Left renal pelvis (tissue), 4 donors: Measurements from ENCODE around the gene TMC4. TPM values are rescaled to one million over a fixed set of nuclear protein-coding genes. Genes with fewer than 3 reads are reported as not detected.
"Not testable (repeated sequence)": the region's sequence is repeated elsewhere in the genome, so short reads cannot be mapped to it uniquely, and the experiment has no call there.

Experiments
- DNase-seq, 4 donors: peaks; one replicate each; pipeline ENCODE4 v3.0.0-alpha.2; 2013; ENCODE audit warnings: low read depth in 4 of 4, low spot score in 3 of 4
- polyA plus RNA-seq, 4 donors: library from polyadenylated mRNA; unstranded; fragments of 120-200 nt; gene quantifications; one replicate each; pipeline ENCODE4 v1.2.1, GENCODE V29; 2013; ENCODE audit not compliant: insufficient read length in 4 of 4

TMC4 gene
- polyA plus RNA-seq, 4 donors, result 3.8 to 50.3 (median 32.4) TPM

DNA sequence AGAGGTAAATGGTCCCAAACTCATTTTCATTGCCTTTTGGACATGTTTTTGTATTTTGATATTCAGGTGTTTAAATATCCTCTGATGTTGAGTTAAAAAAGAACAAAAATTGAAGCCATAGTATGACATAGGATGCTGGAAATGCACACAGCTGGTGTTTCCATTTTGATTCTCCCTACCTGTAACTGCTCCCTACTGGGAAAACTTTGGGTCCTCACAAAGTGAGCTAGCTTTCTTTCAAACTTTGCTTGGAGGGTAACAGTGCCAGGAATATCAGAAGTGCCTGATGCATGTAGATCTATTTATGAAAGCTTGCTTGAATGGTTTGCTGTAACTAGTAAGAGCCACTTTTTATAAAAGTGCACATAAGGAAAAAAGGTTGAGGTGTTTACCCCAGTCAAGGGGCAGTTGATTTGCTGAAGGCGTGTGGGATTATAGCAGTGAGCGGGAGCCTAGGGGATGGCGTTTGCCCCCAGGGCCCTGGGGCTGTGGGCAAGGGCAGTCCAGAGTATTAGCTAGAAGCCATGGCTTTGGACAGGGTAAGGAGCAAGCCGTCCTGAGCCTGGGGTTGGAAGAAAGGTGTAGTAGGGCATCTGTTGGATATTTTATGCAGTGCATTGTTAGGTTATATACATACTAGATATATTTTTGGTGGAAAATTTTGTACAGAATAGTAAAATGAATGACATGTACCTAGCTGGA lies 32.0 kb upstream of the TMC4 start:
- DNase-seq, result no peak

DNA sequence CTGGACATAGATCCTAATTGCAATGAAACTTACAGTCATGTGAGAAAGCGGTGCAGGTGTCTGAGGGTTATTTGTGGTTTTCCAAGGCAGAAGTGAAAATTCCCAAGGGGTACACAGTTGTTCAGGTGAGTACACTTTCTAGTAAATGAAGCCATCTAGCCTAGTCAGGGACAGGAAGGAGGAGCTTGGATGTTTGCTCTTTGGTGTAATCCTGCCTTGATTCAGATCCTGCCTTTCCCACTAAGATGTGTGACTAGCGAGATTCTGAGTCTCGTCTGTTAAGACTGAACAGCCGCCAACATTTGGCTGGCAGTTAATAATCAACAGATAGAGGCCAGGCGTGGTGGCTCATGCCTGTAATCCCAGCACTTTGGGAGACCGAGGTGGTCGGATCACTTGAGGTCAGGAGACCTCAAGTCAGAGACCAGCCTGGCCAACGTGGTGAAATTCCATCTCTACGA lies 30.2 kb upstream of the TMC4 start:
- DNase-seq, result no peak

DNA sequence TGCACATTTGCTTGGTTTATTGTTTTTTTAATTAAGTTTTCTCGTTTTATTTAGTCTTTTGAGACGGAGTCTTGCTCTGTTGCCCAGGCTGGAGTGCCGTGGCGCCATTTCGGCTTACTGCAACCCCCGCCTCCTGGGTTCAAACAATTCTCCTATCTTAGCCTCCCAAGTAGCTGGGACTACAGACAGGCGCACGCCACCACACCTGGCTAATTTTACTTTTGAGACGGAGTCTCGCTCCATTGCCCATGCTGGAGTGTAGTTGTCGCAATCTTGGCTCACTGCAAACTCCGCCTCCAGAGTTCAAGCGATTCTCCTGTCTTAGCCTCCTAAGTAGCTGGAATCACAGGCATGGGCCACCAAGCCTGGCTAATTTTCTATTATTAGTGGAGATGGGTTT lies 29.0 kb upstream of the TMC4 start:
- DNase-seq, result no peak

DNA sequence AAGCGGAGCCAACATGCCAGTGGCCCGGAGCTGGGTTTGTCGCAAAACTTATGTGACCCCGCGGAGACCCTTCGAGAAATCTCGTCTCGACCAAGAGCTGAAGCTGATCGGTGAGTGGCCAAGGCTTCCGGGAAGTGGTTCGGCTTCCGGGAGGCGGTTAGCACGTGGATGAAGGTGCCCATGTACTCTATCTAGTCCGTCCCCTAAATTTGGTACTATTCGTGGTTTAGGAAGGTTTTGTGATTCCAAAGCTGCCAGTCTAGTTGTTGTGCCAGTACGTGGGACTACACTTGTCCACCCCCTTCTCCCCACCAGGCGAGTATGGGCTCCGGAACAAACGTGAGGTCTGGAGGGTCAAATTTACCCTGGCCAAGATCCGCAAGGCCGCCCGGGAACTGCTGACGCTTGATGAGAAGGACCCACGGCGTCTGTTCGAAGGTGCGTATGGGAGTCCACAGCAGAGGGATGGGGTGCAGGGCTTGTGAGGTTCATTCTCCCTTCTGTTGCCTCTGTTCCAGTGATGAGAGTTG lies 28.3 kb upstream of the TMC4 start:
- DNase-seq, result no peak

DNA sequence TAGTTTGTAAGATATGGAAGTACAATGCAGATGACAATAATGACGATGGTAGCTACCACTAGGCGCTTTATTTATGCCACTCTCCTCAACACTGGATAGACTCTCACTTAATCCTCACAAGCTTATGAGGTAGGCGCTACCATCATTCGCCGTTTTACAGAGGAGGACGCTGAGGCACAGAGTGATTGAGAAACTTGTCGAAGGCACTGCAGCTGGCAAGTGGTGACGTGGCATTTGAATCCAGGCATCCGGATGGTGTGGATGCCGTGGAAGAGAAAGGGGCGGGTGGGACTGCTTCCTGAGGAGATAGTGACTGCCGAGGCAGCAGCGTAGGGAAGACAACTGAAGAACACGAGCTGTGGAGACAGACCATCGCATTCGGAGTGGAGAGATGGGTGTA lies 26.4 kb upstream of the TMC4 start:
- DNase-seq, result no peak

DNA sequence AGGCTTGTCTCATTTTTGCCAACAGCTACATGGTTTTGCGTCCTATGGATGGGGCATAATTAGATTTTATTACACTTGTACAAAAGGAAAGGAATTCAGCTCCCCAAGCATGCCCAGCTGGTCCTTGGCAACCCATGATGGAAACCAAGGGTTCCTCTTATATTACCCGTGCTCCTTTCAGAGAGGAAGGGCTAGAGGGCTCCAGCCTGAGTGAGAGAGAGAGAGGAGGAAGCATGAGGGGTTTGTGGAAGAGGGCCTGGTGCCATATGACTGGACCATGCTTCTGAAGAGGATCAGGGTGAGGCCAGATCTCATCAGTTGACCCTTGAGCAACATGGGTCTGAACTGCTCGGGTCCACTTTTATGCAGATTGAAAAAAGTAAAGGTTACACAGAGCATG lies 24.2 kb upstream of the TMC4 start:
- DNase-seq, result no peak

DNA sequence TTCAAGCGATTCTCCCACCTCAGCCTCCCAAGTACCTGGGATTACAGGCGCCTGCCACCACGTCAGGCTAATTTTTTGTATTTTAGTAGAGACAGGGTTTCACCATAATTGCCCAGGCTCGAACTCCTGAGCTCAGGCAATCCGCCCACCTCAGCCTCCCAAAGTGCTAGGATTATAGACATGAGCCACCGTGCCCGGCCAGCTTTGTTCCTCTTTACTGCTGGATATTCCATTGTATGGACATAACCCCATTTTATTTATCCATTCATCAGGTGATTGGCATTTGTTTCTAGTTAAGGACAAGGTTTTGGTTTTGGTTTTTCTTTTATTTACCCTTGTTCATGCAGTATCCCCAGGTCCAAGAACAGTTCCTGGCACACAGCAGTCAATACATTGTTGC lies 23.6 kb upstream of the TMC4 start:
- no peak for DNase-seq

DNA sequence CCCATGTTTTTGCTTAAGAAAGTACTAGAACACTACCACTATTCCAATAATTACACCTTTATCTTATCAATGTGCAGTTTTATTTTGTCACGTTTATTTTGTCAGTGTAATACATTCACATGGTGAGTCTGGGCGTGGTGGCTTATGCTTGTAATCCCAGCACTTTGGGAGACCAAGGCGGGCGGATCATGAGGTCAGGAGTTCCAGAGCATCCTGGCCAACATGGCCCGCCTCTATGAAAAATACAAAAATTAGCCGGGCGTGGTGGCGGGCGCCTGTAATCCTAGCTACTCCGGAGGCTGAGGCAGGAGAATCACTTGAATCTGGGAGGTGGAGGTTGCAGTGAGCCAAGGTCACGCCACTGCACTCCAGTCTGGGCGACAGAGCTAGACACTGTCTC lies 21.5 kb upstream of the TMC4 start:
- DNase-seq, result not testable (repeated sequence)

DNA sequence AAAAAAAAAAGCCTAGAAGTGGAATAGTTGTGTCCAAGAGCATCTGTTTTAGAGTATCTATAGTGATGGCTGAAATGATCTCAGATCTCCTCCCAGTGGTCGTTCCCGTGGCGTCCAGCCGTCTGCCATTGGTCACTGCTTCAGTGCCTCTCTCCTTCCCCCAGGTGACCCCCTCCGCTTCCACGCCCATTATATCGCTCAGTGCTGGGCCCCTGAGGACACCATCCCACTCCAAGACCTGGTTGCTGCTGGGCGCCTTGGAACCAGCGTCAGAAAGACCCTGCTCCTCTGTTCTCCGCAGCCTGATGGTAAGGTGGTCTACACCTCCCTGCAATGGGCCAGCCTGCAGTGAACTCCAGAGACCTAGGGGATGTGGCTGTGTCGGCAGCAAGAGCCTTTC lies 20.1 kb upstream of the TMC4 start:
- DNase-seq, result no peak

DNA sequence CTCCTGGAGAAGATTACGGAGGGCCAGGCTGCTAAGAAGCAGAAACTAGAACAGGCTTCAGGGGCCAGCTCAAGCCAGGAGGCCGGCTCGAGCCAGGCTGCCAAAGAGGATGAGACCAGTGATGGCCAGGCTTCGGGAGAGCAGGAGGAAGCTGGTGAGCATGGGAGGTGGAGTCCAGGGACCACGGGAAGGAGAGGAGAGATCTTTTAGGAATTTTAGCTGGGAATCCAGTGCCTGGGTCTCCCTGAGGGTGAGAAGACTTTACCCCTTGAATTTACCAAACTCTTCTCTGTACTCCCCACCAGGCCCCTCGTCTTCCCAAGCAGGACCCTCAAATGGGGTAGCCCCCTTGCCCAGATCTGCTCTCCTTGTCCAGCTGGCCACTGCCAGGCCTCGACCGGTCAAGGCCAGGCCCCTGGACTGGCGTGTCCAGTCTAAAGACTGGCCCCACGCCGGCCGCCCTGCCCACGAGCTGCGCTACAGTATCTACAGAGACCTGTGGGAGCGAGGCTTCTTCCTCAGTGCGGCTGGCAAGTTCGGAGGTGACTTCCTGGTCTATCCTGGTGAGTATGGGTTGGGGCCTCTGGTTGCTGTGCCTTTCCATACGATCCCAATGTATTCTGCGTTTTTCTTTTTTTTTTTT lies 19.0 kb upstream of the TMC4 start:
- no peak for DNase-seq

DNA sequence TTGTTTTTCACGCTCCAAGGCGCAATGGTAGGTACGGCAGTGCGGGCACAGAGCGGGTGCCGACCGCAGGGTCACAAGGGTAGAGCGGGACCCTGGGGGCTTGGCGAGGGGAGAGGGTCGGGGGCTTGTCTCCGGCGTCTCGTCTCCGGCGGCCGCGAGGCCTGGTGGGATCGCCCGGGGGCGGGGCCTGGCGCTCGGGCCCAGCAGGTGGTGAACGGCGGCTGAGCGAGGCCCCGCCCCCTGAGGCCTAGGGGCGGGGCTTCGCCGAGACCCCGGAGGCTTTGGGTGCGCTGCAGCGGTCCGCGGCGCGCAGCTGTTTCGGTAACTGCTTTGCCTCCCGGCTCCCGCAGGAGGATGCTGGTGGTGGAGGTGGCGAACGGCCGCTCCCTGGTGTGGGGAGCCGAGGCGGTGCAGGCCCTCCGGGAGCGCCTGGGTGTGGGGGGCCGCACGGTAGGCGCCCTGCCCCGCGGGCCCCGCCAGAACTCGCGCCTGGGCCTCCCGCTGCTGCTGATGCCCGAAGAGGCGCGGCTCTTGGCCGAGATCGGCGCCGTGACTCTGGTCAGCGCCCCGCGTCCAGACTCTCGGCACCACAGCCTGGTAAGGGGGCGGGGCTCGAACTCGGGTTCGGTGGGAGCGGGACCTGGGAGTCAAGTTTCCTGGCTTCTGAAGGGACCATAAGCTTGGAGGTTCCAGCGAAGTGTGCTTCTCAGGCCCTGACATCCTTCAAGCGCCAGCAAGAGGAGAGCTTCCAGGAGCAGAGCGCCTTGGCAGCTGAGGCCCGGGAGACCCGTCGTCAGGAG lies 18.3 kb upstream of the TMC4 start, which contains the start of gene TSEN34:
Gene TSEN34 (plus strand): TSS at position 298 of the 800 bp plus-strand sequence. CDS start 57 bp downstream, at position 355.
- DNase-seq, result peak; percentile 81 to 90 (median 86)

DNA sequence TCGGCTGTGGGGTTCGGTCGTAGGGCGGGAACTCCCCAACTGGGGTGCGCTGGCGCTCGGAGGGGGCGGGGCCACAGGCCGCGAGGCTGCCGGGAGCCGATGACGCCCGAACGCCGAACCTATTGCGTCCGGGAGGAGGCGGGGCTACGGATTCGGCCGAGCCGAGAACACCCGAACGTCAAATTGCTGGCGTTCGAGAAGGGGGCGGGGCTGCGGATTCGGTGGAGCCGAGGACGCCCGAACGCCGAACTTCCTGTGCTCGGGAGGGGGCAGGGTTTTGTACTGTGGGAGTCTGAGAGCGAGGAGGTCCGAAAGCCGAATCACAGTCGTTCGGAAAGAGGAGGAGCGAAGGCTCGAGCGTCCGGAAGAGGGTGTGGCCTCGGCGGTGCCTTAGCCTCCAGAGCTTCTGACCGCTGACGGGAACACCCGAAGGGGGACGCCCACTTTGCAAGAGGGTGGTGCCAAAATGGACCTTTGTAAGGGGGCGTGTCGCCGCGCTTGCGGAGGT lies 17.6 kb upstream of the TMC4 start:
- peak; percentile 98 to 99 (median 99) for DNase-seq

DNA sequence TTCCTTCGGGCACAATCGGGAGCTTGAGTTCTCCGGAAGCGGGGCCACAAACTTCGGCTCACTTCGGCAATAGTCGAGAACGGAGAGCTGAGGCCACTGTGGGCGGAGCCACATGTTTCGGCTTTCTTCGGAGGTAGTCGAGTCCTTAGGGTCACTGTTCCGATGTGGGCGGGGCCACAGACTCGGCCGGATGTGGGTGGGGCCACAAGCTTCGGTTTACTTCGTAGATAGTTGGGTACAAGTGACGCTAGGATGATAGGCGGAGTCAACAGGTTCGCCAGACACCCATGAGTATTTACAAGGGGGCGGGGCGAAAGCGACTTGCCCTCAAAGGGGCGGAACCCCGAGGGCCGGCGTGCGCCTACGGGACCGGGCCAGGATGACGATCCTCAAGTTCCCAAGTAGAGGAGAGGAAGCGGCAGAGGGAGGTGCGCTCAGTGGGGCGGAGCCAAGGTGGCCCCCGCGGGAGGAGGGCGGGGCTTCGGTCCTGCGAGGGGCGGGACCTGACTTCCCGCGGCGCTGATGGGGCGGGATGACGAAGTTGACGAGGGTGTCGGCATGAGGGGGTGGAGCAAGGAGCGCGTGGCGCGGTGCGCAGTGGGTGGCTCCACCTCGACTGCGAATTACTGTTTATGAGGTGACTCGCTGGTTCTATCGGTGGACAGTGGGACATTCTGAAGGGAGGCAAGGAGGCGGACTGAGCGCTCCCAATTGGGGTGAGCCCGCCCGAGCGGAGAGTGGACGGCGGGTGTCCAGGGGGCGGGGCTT lies 17.0 kb upstream of the TMC4 start:
- DNase-seq, result peak; percentile 100

DNA sequence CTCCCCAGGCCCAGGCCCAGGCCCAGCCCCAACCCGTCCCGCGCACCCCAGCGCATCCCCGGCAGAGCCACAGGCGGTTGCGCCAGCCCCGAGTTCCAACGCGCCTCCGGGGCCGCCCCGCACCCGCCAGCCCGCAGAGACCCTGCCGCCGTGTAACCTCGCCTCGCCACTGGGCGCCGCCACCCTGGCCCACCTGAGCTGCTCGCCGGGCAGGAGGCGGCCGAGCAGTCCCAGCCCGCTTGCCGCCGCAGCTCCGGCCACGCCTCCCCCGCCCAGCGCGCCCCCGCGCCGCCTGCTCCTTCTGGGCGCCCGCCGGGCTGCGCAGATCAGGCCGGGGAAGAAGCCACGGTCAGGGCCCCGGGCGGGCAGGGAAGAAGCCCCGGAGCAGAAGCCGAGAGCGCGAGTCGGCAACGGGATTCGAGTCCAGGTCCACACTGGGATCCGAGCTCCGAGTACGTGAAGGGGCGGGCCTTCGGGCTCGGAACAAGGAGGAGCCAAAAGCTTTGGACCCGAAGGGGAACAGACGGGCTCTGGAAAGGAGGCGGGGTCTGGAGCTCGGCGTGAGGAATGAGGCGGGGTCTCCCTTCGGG lies 16.3 kb upstream of the TMC4 start, which contains the start of gene MBOAT7:
Gene MBOAT7 (minus strand): TSS at position 436 of the 590 bp plus-strand sequence. CDS start 1,072 bp downstream, outside the sequence.
- no peak for DNase-seq

DNA sequence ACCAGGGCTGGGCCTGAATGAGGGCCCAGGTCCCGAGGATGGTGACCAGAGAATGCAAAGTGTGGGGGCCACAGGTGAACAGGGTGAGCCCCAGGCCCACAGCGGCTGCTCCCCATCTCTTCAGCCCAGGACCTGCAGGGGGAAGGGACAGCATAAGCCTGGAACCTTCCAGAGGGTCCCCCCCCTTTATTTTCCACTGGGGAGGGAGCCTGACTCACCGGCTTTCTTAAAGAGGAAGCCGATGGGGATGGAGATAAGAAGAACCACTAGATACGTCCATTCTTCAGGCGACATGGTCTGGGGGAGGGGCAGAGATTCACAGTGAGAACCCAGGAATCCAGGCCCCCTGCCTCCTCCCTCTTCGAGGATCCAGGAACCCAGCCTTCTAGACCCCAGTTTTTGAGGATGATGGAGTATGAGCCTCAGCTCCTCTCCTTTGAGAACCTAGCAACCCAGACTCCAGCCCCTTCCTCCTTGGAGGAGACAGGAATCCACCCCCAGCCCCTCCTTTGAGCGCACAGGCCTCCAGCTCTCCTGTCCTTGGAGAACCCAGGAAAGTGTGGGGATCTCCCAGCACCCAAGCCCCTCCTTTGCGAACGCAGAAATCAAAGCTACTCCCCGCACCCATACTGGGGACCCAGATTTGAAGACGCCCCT lies 15.4 kb upstream of the TMC4 start:
- DNase-seq, result no peak

DNA sequence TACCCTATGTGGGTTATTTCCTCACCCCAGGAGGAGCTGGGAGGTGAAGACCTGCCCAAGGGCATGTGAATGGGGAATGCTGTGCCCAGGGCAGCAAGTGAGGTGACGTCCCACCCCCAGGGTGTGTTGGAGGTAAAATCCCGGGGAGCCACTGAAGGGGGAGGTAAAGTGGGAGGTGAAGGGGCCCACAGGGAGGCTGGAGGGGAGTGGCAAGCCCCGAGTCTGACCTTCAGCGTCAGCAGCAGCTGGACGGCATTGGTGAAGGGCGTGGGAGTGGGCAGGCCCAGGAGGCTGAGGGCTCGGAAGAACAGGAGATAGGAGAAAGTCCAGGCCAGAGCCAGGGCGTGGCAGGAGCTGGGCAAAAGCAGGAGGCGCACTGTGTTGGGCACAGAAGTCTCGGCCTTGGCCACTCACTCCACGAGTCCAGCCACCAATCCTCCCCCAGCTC lies 14.0 kb upstream of the TMC4 start:
- no peak for DNase-seq

DNA sequence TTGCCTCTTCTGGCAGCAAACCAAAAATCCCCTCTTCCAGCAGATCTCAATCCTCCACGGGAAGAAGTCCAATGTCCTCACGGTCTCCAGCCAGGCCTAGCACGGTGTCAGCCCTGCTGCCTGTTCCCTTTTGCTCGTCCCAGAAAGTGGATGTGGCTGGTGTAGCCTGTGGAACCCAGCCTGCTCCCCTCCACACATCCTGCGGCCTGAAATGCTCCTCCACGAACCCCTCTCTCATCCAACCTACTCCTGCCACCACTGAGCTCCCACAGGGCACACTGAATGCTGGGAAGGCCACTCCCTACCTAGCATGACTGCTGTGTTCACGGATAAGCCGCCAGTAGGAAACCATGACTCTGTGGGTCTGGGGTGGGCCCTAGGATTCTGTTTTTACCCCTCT lies 13.4 kb upstream of the TMC4 start:
- no peak for DNase-seq

DNA sequence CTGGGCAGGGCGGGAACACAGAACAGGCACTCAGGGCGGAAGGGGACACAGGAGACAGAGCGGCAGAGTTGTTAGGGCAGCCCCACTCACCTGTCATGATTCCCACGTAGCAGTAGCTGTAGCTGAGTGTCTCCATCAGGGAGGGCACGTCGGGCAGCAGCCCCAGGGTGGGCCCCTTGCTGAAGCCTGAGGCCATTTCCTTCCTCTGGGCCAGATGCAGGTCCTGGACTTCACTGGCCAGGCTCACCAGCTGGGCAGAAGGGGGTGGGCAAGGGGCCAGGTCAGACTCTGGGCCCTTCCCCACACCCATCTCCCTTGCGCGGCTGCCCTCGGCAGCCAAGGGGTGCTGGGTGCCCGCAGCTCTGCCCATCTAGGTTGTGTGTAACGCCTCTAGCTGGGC lies 10.5 kb upstream of the TMC4 start:
- DNase-seq, result no peak

DNA sequence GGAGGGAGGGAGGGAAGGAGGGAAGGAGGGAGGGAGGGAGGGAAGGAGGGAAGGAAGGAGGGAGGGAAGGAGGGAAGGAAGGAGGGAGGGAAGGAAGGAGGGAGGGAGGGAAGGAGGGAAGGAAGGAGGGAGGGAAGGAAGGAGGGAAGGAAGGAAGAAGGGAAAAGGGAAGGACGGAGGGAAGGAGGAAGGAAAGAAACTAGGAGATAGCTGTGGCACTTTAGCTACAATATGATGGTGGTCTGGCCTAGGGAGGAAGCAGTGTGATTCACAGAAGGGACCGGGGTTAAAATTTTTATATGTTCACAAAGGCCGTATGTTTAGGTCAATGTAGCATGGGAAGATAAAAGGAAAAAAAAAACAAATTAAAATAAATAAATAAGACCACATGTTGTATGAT lies 8.9 kb upstream of the TMC4 start:
- not testable (repeated sequence) for DNase-seq
